Astrocyte (in vitro differentiated cells and primary cell): ENCODE results near the gene OR1L8.

Experiments used
- EZH2 ChIP-seq: IDR thresholded peaks from 2 replicates; pipeline ENCODE4 v1.6.1; 2012; ENCODE audit warnings: mild to moderate bottlenecking, low read length, inconsistent platforms; ENCODE audit not compliant: insufficient read depth
- TF ChIP-seq, protein P1 (sequence below): IDR thresholded peaks from 2 replicates; pipeline ENCODE4 v1.5.1; 2011; ENCODE audit warnings: low read depth, mild to moderate bottlenecking, inconsistent platforms, low read length, moderate library complexity; ENCODE audit not compliant: insufficient read depth

DNA sequence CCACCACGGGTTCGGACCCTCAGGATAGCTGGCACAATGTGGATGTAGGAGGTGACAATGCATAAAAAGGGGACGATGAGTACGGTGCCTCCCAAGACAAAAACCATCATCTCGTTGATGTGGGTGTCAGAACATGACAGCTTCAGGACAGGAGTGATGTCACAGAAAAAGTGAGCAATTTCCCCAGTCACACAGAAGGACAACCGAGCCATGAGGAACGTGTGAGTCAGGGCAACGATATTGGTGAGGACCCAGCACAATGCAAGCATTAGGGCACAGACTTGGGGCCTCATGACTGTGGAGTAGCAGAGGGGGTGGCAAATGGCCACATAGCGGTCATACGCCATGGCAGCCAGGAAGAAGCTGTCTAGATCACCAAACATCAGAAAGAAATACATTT, 56.6 kb downstream of the OR1L8 start:
- TF ChIP-seq, protein P1, sequence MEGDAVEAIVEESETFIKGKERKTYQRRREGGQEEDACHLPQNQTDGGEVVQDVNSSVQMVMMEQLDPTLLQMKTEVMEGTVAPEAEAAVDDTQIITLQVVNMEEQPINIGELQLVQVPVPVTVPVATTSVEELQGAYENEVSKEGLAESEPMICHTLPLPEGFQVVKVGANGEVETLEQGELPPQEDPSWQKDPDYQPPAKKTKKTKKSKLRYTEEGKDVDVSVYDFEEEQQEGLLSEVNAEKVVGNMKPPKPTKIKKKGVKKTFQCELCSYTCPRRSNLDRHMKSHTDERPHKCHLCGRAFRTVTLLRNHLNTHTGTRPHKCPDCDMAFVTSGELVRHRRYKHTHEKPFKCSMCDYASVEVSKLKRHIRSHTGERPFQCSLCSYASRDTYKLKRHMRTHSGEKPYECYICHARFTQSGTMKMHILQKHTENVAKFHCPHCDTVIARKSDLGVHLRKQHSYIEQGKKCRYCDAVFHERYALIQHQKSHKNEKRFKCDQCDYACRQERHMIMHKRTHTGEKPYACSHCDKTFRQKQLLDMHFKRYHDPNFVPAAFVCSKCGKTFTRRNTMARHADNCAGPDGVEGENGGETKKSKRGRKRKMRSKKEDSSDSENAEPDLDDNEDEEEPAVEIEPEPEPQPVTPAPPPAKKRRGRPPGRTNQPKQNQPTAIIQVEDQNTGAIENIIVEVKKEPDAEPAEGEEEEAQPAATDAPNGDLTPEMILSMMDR: no peak
- TF ChIP-seq EZH2: no peak
